Myocyte (in vitro differentiated cells): ENCODE results near the gene FTO. TPM values are rescaled to one million over a fixed set of nuclear protein-coding genes. Genes with fewer than 3 reads are reported as not detected.
A peak's percentile ranks its signal among the peaks of the same experiment; 100 is the strongest.

Experiments used
- DNase-seq: peaks from one replicate; pipeline ENCODE4 v3.0.0-alpha.2; 2012; ENCODE audit warnings: low read depth
- total RNA-seq: library from RNA; depleted of rRNA; stranded (reverse); fragments of >200 nt; gene quantifications from 2 replicates; pipeline ENCODE4 v1.2.3, GENCODE V29; 2014

FTO gene
- total RNA-seq, 1 donor from 2014 or later = 121 TPM

DNA sequence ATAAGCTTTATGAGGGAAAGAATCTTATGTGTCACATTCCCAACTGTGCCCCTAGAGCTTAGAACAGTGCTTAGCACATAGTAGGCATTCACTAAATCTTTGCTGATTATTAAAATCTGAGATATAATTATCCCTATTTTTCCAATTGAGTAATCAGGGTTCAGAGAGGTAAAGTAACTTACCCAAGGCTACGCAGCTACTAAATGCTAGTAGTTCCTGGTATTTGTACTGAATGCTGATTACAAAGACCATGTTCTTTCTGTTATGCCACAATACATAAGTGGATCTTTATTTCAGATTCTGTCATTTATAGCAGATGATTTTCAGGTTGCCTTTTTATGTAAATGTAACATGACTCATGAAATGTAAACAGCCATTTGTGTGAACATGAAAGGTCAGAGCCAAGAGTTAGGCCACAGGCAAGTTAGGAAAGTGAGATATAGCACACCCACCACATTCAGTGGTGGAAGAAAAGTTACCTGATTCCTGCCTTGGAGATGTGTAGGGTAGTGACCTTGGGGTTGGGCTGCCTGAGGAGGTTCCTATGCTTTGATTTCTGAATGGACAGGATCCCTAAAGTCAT, 77.2 kb downstream of the FTO start:
- no peak for DNase-seq

DNA sequence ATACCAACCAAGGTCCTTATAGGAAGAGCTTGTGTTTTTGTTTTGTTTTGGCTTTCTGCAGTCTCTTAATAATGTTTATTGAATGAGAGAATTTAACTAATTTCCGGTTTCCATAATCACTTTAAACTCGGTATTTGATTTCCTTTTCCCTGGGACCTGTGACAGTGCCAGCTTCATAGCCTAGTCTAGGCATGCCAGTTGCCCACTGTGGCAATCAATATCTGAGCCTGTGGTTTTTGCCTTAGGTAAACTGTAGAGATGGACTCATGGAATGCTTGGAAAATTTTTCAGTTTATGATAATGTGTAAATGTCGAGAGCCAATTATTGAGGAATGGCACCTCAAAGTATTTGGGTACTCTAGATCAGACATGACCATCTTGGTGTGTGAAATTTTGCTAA, 78.2 kb downstream of the FTO start:
- DNase-seq = no peak

DNA sequence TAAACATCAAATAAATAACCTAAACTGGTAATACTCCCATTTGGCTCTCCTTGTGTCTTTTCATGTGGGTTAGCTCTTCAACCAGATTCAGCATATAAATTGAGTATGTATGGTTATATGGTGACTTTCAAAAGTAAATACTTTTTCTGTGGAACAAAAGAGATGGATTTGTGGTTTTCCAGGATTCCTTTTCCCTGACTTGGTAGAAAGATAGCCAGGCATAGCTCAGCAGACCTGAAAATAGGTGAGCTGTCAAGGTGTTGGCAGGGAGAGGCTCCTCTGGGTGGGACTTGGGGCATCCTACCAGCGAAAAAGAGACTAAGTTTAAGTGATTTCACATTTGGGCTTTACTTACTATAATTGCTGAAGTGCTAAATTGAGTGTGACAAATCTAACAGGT, 80.3 kb downstream of the FTO start:
- no peak for DNase-seq

- DNase-seq = no peak
These were observed 81.1 kb downstream of the FTO start for GRCh38 chr16:53785044-53785443.

GRCh38 chr16:53785916-53786315, 82.0 kb downstream of the FTO start:
- no peak for DNase-seq

DNA sequence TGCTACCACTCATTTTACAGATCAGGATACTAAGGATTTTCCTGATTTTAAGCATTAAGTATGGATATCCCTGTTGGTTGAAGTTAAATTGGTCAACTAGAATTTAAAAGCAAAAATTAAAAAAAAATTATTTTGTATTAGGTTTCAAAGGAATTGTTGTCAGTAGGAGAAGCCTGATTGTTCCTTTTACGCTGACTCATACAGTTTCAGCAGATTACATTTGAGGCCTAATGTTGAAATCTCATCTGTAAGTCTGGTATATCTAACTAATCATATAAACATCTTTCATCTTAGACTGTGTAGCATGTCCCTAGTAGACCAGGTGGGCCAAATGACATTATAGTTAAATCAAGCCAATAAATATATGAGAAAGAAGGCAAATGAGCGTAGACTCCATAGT, 83.5 kb downstream of the FTO start:
- DNase-seq = no peak

- peak; percentile 50 for DNase-seq
These were observed 85.2 kb downstream of the FTO start for GRCh38 chr16:53789137-53789536.

DNA sequence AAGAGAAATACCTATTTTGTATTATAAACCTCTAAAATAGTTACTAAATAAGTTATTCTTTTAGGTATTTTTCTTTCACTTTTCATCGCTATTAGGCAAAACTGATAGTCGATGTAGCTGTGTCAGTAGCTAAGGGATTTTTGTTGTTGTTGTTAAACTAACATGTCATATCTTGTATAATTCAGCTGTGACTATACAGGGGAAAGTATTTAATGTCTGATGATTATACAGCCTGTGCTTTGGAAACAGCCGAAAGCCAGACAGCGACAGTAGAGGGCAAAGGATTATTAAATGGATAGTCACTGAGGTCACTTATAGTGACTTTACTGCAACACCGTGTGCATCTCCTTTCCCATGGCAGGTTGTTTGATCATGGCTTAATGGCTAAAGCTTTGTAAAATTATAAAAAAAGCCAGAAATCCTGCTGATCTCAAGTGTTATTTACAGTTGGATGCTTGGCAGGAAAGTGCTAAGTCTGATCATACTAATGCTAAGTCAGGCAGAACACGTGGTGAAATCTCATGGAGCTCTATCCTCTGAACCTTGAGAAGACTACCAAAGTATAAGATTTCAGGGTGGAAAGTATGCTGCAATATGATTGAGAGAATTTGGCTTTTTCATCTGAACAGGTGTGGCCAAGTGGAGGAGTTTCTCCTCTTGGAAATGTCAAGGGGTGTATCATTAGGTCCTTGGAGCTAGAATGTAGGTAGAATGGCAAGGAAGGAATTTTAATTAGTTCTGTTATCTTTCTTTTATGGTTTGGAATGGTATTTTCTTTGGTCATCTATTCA, 88.4 kb downstream of the FTO start:
- no peak for DNase-seq

- DNase-seq = no peak
These were observed 99.5 kb downstream of the FTO start for GRCh38 chr16:53803451-53803850.

DNA sequence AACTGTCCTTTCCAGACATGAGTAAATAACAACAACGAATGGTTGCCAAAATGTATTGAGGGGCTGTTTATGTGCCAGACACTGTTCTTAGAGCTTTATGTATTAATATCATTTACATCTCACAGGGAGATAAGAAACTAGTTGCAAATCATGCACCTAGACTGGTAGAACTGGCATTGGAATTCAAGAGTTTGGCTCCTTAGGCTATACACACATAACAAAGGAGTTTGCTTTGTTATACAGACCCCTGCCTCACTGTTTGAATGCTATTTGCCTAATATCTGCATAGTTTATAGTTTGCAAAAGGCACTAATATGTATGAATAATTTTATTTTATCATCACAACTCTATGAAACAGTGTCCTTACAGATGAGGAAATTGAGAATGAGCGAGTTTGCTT, 100.0 kb downstream of the FTO start:
- DNase-seq = no peak

DNA sequence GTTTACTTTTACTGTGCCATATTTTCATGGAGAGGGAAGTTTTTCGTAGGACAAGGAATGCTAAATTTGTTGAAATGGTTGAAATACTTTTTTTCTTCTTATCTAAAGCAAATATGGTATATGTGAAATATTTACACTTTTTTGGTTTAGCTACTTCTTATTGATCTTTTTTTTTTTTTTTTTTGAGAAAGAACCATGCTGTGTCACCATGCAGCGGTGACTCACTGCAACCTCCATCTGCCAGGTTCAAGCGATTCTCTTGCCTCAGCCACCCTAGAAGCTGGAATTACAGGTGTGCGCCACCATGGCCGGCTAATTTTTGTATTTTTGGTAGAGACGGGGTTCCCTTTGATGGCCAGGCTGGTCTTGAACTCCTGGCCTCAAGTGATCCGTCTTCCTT, 100.5 kb downstream of the FTO start:
- no peak for DNase-seq

- no peak for DNase-seq
These were observed 101.2 kb downstream of the FTO start for GRCh38 chr16:53805113-53805512.

- DNase-seq = no peak
These were observed 101.8 kb downstream of the FTO start for GRCh38 chr16:53805752-53806151.

- peak; percentile 63 for DNase-seq
These were observed 105.4 kb downstream of the FTO start for GRCh38 chr16:53809088-53809932.

GRCh38 chr16:53812914-53813313, 109.0 kb downstream of the FTO start:
- no peak for DNase-seq

DNA sequence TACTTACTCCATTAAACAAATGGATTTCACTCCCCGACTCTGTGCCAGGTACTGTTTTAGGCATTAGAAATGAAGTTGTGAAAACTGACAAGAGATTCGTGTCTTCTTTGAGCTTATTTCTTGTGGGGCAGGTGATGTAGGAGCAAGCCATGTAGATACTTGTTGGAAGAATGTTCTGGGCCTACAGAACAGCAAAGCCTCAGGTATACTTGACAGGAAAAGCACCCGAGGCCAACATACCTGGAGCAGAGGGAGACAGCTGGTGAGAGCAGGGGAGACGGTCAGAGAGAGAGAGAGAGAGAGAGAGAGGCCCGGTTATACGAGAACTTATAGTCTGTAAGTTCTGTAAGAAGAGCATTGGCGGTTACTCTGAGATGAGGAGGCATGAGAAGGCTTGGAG, 110.8 kb downstream of the FTO start:
- DNase-seq = no peak

DNA sequence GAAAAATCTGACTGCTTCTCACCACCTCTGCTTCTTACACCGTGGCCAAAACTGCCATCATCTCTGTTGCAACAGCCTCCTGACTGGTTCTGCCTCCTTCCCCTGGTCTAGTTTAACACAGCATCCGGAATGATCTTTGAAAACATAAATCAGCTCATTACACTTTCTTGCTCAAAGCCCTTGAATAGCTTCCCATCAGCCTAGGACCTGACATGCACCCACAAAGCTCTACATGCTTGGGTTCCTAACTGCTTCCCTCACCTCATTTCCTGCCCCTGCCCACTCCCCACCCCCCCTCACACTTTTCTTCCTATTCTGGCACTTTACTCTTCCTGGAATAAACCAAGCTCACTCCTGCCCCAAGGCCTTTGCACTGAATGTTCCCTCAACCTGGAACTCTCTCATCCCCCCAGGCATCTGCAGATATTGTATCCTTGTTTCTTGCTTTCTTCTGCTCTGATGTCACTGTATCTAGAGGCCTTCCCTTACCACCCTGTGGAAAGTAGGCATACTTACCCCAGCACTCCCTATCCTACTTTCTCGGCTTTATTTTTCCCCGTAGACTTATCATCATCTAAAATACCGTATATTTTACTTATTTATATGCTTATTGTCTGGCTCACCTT, 112.4 kb downstream of the FTO start:
- no peak for DNase-seq

DNA sequence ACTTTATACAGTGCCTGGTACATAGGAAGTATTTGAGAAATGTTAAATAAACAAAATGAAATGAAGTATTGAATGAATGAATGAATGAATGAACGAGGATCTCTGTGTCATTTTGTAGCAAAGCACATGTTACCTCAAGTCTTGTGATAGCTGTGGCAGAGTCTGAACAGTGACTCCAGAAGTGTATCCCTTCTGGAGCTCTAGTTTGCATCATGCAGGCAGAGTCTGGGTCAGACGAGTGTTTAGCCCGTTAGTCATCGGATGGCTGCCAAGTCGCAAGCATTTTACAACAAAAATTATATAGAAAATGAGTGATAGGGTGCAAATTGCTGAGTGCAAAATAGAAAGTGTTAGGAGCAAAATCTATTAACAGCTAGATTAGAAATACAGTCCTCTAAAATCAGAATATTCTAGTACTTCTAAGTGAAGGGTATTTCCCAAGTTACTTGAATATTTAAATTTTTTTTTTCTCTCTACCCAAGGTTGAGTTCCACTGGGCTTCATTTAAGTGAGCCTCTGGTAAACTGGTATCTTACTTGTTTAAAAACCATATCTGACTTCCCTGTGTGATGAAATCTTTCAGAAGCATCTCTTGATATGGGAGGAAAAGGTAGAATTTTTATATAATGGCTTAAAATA, 113.3 kb downstream of the FTO start:
- DNase-seq = peak; percentile 84

DNA sequence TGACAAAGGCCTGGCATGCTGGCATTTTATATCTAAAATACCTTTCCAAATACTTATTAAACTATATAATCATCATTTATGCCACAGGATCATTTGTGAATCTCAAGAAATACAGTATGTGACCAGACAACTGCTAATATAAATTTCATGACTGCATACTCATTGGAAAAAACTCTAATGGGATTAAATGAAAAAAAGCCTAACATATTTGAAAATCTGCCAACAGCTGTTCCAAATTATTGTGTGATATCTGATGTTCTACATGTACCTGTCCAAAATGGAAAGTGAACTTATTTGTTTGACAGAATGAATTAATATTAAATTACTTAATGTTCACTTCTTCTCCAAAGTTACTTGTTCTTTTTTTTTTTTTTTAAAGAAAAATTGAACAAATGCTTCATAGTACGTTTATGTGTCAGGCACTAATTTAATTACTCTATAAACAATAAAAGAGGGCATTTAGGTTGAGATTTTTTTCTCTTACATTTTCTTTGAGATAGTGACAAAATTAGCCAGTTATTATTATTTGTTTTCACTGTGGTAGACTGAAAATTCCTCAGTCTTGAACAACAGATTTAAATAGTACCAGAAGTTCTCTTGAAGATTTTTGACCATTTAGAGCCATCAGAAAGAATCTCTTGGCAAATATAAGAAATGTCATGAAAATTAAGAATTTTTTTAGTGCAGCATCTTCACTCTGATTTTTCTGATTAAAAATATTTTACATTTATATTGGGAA, 114.0 kb downstream of the FTO start:
- DNase-seq = peak; percentile 63

DNA sequence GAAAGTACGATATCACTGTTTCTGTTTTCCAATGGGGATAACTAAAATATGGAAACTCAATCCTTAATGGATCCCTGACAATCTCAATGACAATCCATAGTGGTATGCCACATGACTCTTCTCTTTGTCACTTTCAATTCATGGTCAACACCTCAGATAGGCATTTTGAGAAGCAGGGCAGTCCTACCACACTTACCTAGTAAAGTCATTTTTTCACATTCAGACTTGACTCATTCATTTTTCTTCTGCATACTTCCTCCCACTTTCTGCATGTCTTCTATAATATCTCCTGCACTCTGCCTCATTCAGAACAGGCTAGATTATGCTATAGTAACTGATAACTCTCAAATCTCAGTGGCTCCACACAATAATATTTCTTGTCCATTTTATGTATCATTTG, 117.5 kb downstream of the FTO start:
- peak; percentile 62 for DNase-seq
